ENCODE measurements around the gene GNAQ.

DNA sequence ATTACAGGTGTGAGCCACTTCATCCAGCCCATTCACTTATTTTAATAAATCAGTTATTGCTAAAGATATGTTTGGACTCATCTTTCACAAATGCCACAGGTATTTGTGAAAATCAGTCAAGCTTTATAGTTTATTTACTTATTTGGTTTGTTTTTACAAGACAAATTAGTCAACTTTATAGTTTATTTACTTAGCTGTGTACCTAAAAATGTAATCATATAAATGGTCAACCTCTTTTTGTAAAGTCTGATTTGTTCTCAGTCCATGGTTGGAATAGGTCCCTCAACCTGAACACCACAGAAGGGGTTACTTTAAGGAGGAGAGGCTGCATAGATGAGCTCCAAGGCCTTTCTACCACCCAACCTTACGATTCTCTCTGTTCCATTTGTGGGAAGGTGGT, 80.2 kb downstream of the GNAQ start:
- TF ChIP-seq POLR2A (IDR thresholded peaks at IDR 0.05) (no peak), CTCF (IDR thresholded peaks at IDR 0.05) (no peak)
